ENCODE measurements around the gene GHR.

Gene GHR

GRCh38 chr5:42483472-42484154 lies 60.4 kb downstream of the GHR start:
- no peak for DNase-seq (ENCODE audit: extremely low read depth, low read depth)
- TF ChIP-seq, protein P1, sequence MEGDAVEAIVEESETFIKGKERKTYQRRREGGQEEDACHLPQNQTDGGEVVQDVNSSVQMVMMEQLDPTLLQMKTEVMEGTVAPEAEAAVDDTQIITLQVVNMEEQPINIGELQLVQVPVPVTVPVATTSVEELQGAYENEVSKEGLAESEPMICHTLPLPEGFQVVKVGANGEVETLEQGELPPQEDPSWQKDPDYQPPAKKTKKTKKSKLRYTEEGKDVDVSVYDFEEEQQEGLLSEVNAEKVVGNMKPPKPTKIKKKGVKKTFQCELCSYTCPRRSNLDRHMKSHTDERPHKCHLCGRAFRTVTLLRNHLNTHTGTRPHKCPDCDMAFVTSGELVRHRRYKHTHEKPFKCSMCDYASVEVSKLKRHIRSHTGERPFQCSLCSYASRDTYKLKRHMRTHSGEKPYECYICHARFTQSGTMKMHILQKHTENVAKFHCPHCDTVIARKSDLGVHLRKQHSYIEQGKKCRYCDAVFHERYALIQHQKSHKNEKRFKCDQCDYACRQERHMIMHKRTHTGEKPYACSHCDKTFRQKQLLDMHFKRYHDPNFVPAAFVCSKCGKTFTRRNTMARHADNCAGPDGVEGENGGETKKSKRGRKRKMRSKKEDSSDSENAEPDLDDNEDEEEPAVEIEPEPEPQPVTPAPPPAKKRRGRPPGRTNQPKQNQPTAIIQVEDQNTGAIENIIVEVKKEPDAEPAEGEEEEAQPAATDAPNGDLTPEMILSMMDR (IDR thresholded peaks at IDR 0.05; ENCODE audit: low read depth, low read length, missing control alignments) = no peak
- no peak overlapping the region for H3K4me3 ChIP-seq (replicated peaks; ENCODE audit: low read depth, low read length)

DNA sequence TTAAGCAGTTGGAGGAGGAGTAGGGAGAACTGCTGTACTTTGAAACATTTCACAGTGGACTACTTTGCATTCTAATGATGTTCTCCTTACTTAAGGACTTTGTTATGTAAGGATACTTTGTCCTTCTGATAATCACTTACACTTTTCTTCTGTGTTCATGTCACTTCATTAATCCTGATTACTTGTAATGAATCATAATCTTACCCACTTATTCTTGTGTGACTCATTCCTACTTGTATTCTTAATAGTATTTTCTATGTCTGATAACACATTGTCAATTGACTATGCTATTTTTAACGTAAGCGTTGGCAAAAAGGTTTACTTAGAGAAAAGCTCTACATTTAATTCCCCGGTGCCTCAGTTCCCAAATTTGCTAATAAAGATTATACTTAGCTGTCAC lies 63.8 kb downstream of the GHR start:
- DNase-seq (ENCODE audit: extremely low read depth, low read depth) = no peak
- TF ChIP-seq, protein P1 (IDR thresholded peaks at IDR 0.05; ENCODE audit: low read depth, low read length, missing control alignments) = no peak
- H3K4me3 ChIP-seq (replicated peaks; ENCODE audit: low read depth, low read length) = no peak overlapping the region

GRCh38 chr5:42487821-42488220 lies 64.6 kb downstream of the GHR start:
- TF ChIP-seq, protein P1 (IDR thresholded peaks at IDR 0.05; ENCODE audit: low read depth, low read length, missing control alignments) = no peak
- H3K4me3 ChIP-seq (replicated peaks; ENCODE audit: low read depth, low read length) = no peak overlapping the region
- no peak for DNase-seq (ENCODE audit: extremely low read depth, low read depth)

DNA sequence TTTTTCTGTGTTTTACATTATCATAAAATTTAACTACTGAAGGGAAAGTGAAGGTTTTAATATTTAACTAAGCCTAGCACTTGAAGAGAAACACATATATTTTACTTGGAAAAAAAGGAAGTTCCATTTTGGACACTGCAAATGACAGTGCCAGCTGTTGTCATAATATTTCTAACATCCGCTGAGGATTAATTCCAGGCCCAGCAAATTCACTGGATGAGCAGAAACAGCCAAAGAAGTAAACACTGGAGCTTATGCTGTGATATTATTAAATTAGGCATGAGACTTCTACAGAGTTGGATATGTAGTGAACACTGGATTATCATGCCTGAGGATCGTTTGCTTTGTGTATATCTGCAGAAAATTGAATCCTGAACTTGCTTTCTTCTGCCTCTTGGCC lies 67.6 kb downstream of the GHR start:
- DNase-seq (ENCODE audit: extremely low read depth, low read depth) = no peak

GRCh38 chr5:42491699-42492098 lies 68.5 kb downstream of the GHR start:
- H3K4me3 ChIP-seq (replicated peaks; ENCODE audit: low read depth, low read length) = no peak overlapping the region
- TF ChIP-seq, protein P1 (IDR thresholded peaks at IDR 0.05; ENCODE audit: low read depth, low read length, missing control alignments) = no peak
- no peak for DNase-seq (ENCODE audit: extremely low read depth, low read depth)

More for the DNA sequence above, 67.6 kb downstream of the GHR start:
- TF ChIP-seq, protein P1 (IDR thresholded peaks at IDR 0.05; ENCODE audit: low read depth, low read length, missing control alignments) = no peak
- H3K4me3 ChIP-seq (replicated peaks; ENCODE audit: low read depth, low read length) = no peak overlapping the region

GRCh38 chr5:42492974-42493373 lies 69.7 kb downstream of the GHR start:
- TF ChIP-seq, protein P1 (IDR thresholded peaks at IDR 0.05; ENCODE audit: low read depth, low read length, missing control alignments) = no peak
- DNase-seq (ENCODE audit: extremely low read depth, low read depth) = no peak
- H3K4me3 ChIP-seq (replicated peaks; ENCODE audit: low read depth, low read length) = no peak overlapping the region

DNA sequence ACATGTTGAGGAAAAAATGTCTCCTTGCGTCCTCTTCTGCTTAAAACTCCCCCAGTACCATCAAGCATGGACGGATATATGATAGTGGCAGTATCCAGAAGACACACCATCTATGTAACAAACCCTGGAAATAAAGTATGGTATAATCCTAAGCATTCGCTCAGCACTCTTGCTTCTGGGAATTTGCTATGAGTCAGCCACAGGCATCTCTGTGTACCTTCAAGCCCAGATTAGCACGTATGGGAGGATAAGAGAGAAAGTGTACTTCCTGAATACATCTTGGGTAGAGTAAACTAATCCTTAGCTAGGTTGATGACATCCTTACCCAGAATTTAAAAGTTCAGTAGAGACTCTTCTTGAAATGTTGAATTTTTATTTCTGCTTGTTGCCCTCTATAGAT lies 71.2 kb downstream of the GHR start:
- DNase-seq (ENCODE audit: extremely low read depth, low read depth) = no peak
- H3K4me3 ChIP-seq (replicated peaks; ENCODE audit: low read depth, low read length) = no peak overlapping the region
- TF ChIP-seq, protein P1 (IDR thresholded peaks at IDR 0.05; ENCODE audit: low read depth, low read length, missing control alignments) = no peak
